Ishikawa (cell line): Measurements from ENCODE around the gene TTN.

Experiments used
- CEBPB ChIP-seq: IDR thresholded peaks from 2 replicates; pipeline ENCODE4 v1.6.1; 2012
- CREB1 ChIP-seq: IDR thresholded peaks from 2 replicates; pipeline ENCODE4 v1.6.1; 2012; ENCODE audit warnings: low read depth
- EGR1 ChIP-seq: IDR thresholded peaks from 2 replicates; pipeline ENCODE4 v1.6.1; 2012
- EP300 ChIP-seq: IDR thresholded peaks from 2 replicates; pipeline ENCODE4 v1.6.1; 2012; ENCODE audit warnings: borderline replicate concordance
- FOXM1 ChIP-seq: IDR thresholded peaks from 2 replicates; pipeline ENCODE4 v1.6.1; 2012; ENCODE audit warnings: low read depth, borderline replicate concordance
- MAX ChIP-seq: IDR thresholded peaks from 2 replicates; pipeline ENCODE4 v1.6.1; 2012
- NFIC ChIP-seq: IDR thresholded peaks from 2 replicates; pipeline ENCODE4 v1.6.1; 2012
- RAD21 ChIP-seq: IDR thresholded peaks from 2 replicates; pipeline ENCODE4 v1.6.1; 2012; ENCODE audit warnings: low read depth
- REST ChIP-seq: IDR thresholded peaks from 2 replicates; pipeline ENCODE4 v1.6.1; 2012; ENCODE audit warnings: low read depth, mild to moderate bottlenecking
- TAF1 ChIP-seq: IDR thresholded peaks from 2 replicates; pipeline ENCODE4 v1.6.1; 2012; ENCODE audit warnings: low read depth, mild to moderate bottlenecking
- TCF12 ChIP-seq: IDR thresholded peaks from 2 replicates; pipeline ENCODE4 v1.6.1; 2012; ENCODE audit warnings: low read depth
- TEAD4 ChIP-seq: IDR thresholded peaks from 2 replicates; pipeline ENCODE4 v1.6.1; 2012
- USF1 ChIP-seq: IDR thresholded peaks from 2 replicates; pipeline ENCODE4 v1.6.1; 2012
- YY1 ChIP-seq: IDR thresholded peaks from 2 replicates; pipeline ENCODE4 v1.6.1; 2012; ENCODE audit warnings: low read depth
- ZBTB7A ChIP-seq: IDR thresholded peaks from 2 replicates; pipeline ENCODE4 v1.6.1; 2012; ENCODE audit warnings: low read depth

Gene TTN

GRCh38 chr2:178825183-178825582 lies 18.0 kb upstream of the TTN start:
- TF ChIP-seq EGR1 (no peak), CREB1 (no peak), FOXM1 (no peak), YY1 (no peak), REST (no peak), ZBTB7A (no peak), TEAD4 (no peak), MAX (no peak), TAF1 (no peak), TCF12 (no peak), USF1 (no peak), EP300 (no peak)

- TF ChIP-seq ZBTB7A (no peak), CREB1 (no peak), REST (no peak), RAD21 (no peak)
Measured at GRCh38 chr2:178824181-178824580, 17.0 kb upstream of the TTN start.

- no peak for TF ChIP-seq CREB1
- TF ChIP-seq USF1, result no peak
- TF ChIP-seq REST, result no peak
- no peak for TF ChIP-seq MAX
- TF ChIP-seq TCF12, result no peak
- no peak for TF ChIP-seq RAD21
- TF ChIP-seq TAF1, result no peak
- TF ChIP-seq YY1, result no peak
- no peak for TF ChIP-seq FOXM1
- TF ChIP-seq ZBTB7A, result no peak
- no peak for TF ChIP-seq EP300
- TF ChIP-seq EGR1, result no peak
- no peak for TF ChIP-seq TEAD4
Measured at GRCh38 chr2:178819992-178820391, 12.8 kb upstream of the TTN start.

GRCh38 chr2:178819147-178819875 lies 12.1 kb upstream of the TTN start:
- TF ChIP-seq TCF12 (no peak), YY1 (no peak), USF1 (no peak), TAF1 (no peak), REST (no peak), RAD21 (no peak), MAX (no peak), CREB1 (no peak), CEBPB (no peak), ZBTB7A (no peak), FOXM1 (no peak), EP300 (no peak), TEAD4 (no peak), EGR1 (no peak), NFIC (no peak)
